K562 (cell line): Measurements from ENCODE around the gene SLC39A11. TPM values are rescaled to one million over a fixed set of nuclear protein-coding genes. Genes with fewer than 3 reads are reported as not detected.

Experiments used
- ATAC-seq: fragments of 200-7000 bp; cut with Tn5 transposase; 3 replicates; pipeline ENCODE4 v1.9.1; 2020; ENCODE audit warnings: moderate library complexity
- BruUV-seq: library from RNA; stranded (reverse); fragments of 400-500 nt; replicated peaks from 2 replicates; lab custom pipeline; 2021; lab: Mats Ljungman, UMichigan
- CTCF ChIA-PET: fragments of 300-600 bp; formaldehyde crosslinking; extraction: SDS; loops from one replicate; lab custom pipeline; 2021; ENCODE audit warnings: low intra/inter-chr PET ratio; lab: Yijun Ruan, JAX
- POLR2A ChIA-PET: fragments of 300-600, 350-650 bp; sonication (Branson Sonifier 250); formaldehyde crosslinking; extraction: SDS; loops from one replicate; lab custom pipeline; 2021; ENCODE audit warnings: antibody characterized with exemption, inconsistent platforms; lab: Yijun Ruan, JAX
- DNase-seq, 4 experiments: peaks; one replicate each; pipeline versions ENCODE4 v3.0.0 to v3.0.0-alpha.2; 2011 to 2018; ENCODE audit warnings: low spot score in 3 of 4, mixed read lengths in 3 of 4; ENCODE audit errors: extremely low read depth in 1 of 4
- FAIRE-seq: peaks from 2 replicates; lab custom pipeline; 2011; peaks lifted over from hg19 to GRCh38; lab: Jason Lieb, UNC
- H2AFZ ChIP-seq: 2 replicates; pipeline ENCODE4 v1.6.0; 2011; ENCODE audit warnings: low read depth, low read length, control low read depth, inconsistent platforms
- H3K27ac ChIP-seq: fragments of 200-600 bp; 3 replicates; pipeline ENCODE4 v1.8.0; 2011; ENCODE audit warnings: low read depth, mild to moderate bottlenecking, control low read depth, inconsistent platforms, low read length, moderate library complexity, mixed read lengths; ENCODE audit errors: extremely low read depth
- H3K27me3 ChIP-seq, 2 experiments: fragments of 300-600 bp in 1 of 2; 2 replicates in 1 of 2; 3 replicates in 1 of 2; pipeline versions ENCODE4 v1.6.0 to v1.8.0; 2011; ENCODE audit warnings: inconsistent platforms in 2 of 2, low read length in 2 of 2, mild to moderate bottlenecking in 1 of 2, mixed read lengths in 1 of 2, moderate library complexity in 1 of 2; ENCODE audit not compliant: control insufficient read depth in 2 of 2, insufficient read depth in 2 of 2
- H3K36me3 ChIP-seq: fragments of 300-600 bp; 3 replicates; pipeline ENCODE4 v1.8.0; 2011; ENCODE audit warnings: mild to moderate bottlenecking, low read length, inconsistent platforms; ENCODE audit not compliant: control insufficient read depth, insufficient read depth
- H3K4me1 ChIP-seq, 2 experiments: fragments of 200-600 bp in 1 of 2; replicated peaks in 1 of 2; 2 replicates in 1 of 2; 3 replicates in 1 of 2; pipeline versions ENCODE4 v1.5.1 to v1.8.0; 2011; ENCODE audit warnings: inconsistent platforms in 2 of 2, low read length in 2 of 2, mild to moderate bottlenecking in 1 of 2, mixed read lengths in 1 of 2, moderate library complexity in 1 of 2; ENCODE audit not compliant: control insufficient read depth in 2 of 2, insufficient read depth in 2 of 2
- H3K4me2 ChIP-seq: 2 replicates; pipeline ENCODE4 v1.6.1; 2011; ENCODE audit warnings: low read length, control low read depth, inconsistent platforms, mixed read lengths; ENCODE audit not compliant: insufficient read depth
- H3K4me3 ChIP-seq: fragments of 200-600 bp; sonication (generic), shearing (Covaris generic); 2 replicates; pipeline ENCODE4 v1.5.1; 2016; ENCODE audit warnings: control low read depth, inconsistent platforms
- H3K79me2 ChIP-seq: fragments of 200-600 bp; 3 replicates; pipeline ENCODE4 v1.8.0; 2011; ENCODE audit warnings: low read length, inconsistent platforms; ENCODE audit not compliant: control insufficient read depth, insufficient read depth
- H3K9ac ChIP-seq, 2 experiments: 2 replicates each; pipeline versions ENCODE4 v1.6.0 to v1.6.1; 2011; ENCODE audit warnings: low read depth in 2 of 2, low read length in 2 of 2, control low read depth in 1 of 2, inconsistent platforms in 1 of 2, mild to moderate bottlenecking in 1 of 2, mixed read lengths in 1 of 2; ENCODE audit not compliant: insufficient read depth in 1 of 2
- H3K9me1 ChIP-seq: one replicate; pipeline ENCODE4 v1.6.0; 2011; ENCODE audit warnings: inconsistent platforms, mild to moderate bottlenecking, low read length, moderate library complexity; ENCODE audit not compliant: control insufficient read depth, insufficient read depth
- H3K9me3 ChIP-seq: replicated peaks from 2 replicates; pipeline ENCODE4 v1.5.1; 2011; ENCODE audit warnings: low read depth, low read length, inconsistent platforms; ENCODE audit not compliant: control insufficient read depth, insufficient read depth
- H4K20me1 ChIP-seq: replicated peaks from 2 replicates; pipeline ENCODE4 v1.6.1; 2011; ENCODE audit warnings: low read length, inconsistent platforms, mixed read lengths; ENCODE audit not compliant: control insufficient read depth, insufficient read depth
- DACH1 ChIP-seq: fragments of 450-650 bp; IDR thresholded peaks from 2 replicates; pipeline ENCODE4 v1.6.1; 2018; ENCODE audit not compliant: partially characterized antibody
- ZKSCAN1 ChIP-seq: fragments of 150-350 bp; IDR thresholded peaks from 2 replicates; pipeline ENCODE4 v1.6.1; 2016; ENCODE audit warnings: low read depth, low read length
- ZNF263 ChIP-seq: sonication (generic); formaldehyde crosslinking; IDR thresholded peaks from 2 replicates; pipeline ENCODE4 v1.8.0; 2022; ENCODE audit warnings: mild to moderate bottlenecking, missing genetic modification reagents, borderline replicate concordance
- WGBS: fragments of 100-300 bp; shearing (Covaris generic); methylation state at CpG from one replicate; pipeline ENCODE4 v1.1.6; 2016; ENCODE audit warnings: low coverage, mixed read lengths; ENCODE audit not compliant: insufficient coverage; ENCODE audit errors: missing lambda C conversion rate; 5-methylcytosine and 5-hydroxymethylcytosine counted together
- in situ Hi-C: fragments of 300-500 bp; cut with MboI; formaldehyde crosslinking; loops from 4 replicates; pipeline ENCODE4 v1.15.0; 2018; ENCODE audit warnings: inconsistent platforms, mixed read lengths
- intact Hi-C: fragments of 100-400 bp; cut with micrococcal nuclease; formaldehyde crosslinking; loops from 2 replicates; pipeline ENCODE4 v1.14.2; 2022
- polyA plus RNA-seq, 8 experiments: library from polyadenylated mRNA; depleted of rRNA in 4 of 8; stranded (reverse) in 5 of 8; unstranded in 3 of 8; fragments of >200 nt; fragmentation: Nextera tagmentation in 2 of 8; fragmentation: Illumina TruSeq in 1 of 8; extraction: Ambion mirVana in 2 of 8; extraction: Trizol in 1 of 8; gene quantifications; 2 replicates each; pipeline versions ENCODE4 v1.2.1 to v1.2.3, GENCODE V29; 2011 to 2014; ENCODE audit warnings: inconsistent platforms in 1 of 8, missing spikeins in 1 of 8
- total RNA-seq, 7 experiments: library from RNA; depleted of rRNA in 6 of 7; stranded (reverse); fragments of >200 nt in 6 of 7; fragmentation: Illumina TruSeq in 2 of 7; extraction: Trizol in 2 of 7; gene quantifications; 2 replicates each; pipeline versions ENCODE4 v1.2.1 to v1.2.3, GENCODE V29; 2011 to 2021; ENCODE audit warnings: low replicate concordance in 1 of 7

The SLC39A11 gene
- total and polyA plus RNA-seq, 9 of the 15 experiments (the other 6 are each of a cell fraction or from before 2014, with no cell fraction given): 10.5 to 26.4 (median 13.4) TPM

- in situ Hi-C loops (no loop called here), intact Hi-C loops (no loop called here)
- ChIA-PET POLR2A (interaction anchor here (0.6 kb wide), 1 partner anchor 49 kb away, joined by 3 read pairs; no protein-coding TSS in a partner anchor), CTCF (no interaction called here)
- Histone ChIP-seq H3K9me1 (no peaks in the 10 kb centered on the region), H3K79me2 (no peaks in the 10 kb centered on the region), H3K27ac (no peak overlapping the region), H3K27me3 (no peaks in the 10 kb centered on the region; a peak in 1 of 5 replicates), H3K9ac (no peak overlapping the region), H4K20me1 (no peaks in the 10 kb centered on the region), H3K4me1 (no peaks in the 10 kb centered on the region), H3K4me2 (no peak overlapping the region), H3K9me3 (no peaks in the 10 kb centered on the region), H3K36me3 (no peaks in the 10 kb centered on the region), H3K4me3 (no peak overlapping the region), H2AFZ (no peak overlapping the region)
- ATAC-seq (no peak), FAIRE-seq (no peak), DNase-seq (peak in 1 of 4 experiments; percentile 15)
- no TSS peak for BruUV-seq
- TF ChIP-seq DACH1 (no peak), ZKSCAN1 (peak; percentile 82)
- WGBS: 17% methylated on average over 6 of the region's 6 CpGs
Observed at GRCh38 chr17:72702136-72702735, 390.3 kb downstream of the SLC39A11 start.

DNA sequence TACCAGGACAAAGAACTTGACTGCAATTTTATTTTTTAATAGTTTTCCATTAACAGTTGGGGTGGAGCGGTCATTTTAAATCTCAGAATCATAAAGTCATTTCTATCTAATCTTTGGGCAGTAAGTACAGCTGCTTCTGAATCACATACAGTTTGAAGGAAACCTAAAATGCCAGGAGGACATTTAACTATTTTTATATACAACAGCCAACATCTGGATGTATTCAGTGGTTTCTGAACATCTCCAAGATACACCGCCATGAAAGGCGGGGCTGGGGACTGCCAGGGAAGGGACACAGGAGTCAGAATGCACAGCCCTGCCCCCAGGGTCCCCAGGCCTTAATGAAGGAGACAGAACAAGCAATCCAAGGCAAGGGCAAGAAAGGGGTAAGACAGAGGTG, 392.3 kb downstream of the SLC39A11 start:
- ATAC-seq: no peak
- POLR2A ChIA-PET: no interaction called here
- TF ChIP-seq ZKSCAN1 (no peak), ZNF263 (CRISPR knock-in tag) (no peak)
- TF ChIP-seq, all 486 proteins: peak for 0
- no peak overlapping the region for H3K27ac ChIP-seq
- no peak for FAIRE-seq
- H3K79me2 ChIP-seq: no peaks in the 10 kb centered on the region
- intact Hi-C loops (no loop called here), in situ Hi-C loops (no loop called here)
- H3K4me1 ChIP-seq: no peaks in the 10 kb centered on the region
- H3K9me1 ChIP-seq: no peaks in the 10 kb centered on the region
- no peak overlapping the region for H3K9ac ChIP-seq
- H3K36me3 ChIP-seq: no peaks in the 10 kb centered on the region
- no peaks in the 10 kb centered on the region for H3K9me3 ChIP-seq
- H2AFZ ChIP-seq: no peak overlapping the region
- WGBS: 41% methylated on average over 3 of the region's 3 CpGs
- no peak overlapping the region for H3K4me2 ChIP-seq
- no peak for DNase-seq
- BruUV-seq: no TSS peak
- CTCF ChIA-PET: no interaction called here
- H4K20me1 ChIP-seq: no peaks in the 10 kb centered on the region
- no peak overlapping the region for H3K4me3 ChIP-seq
- H3K27me3 ChIP-seq: no peaks in the 10 kb centered on the region; a peak in 1 of 5 replicates
